NCI-H128 (cell line): Measurements from ENCODE around the gene GRAMD2A.

ENCODE experiments used
- DNase-seq: peaks from one replicate; lab custom pipeline; 2025; ENCODE audit not compliant: unreplicated experiment; lab: John Stamatoyannopoulos, UW

GRAMD2A gene

GRCh38 chr15:72197460-72198355 lies at the start of gene GRAMD2A:
GRAMD2A (minus strand) TSS chr15:72197787.
- DNase-seq: no peak

GRCh38 chr15:72242775-72243370 lies 45.3 kb upstream of the GRAMD2A start:
- no peak for DNase-seq

GRCh38 chr15:72239652-72240051 lies 42.1 kb upstream of the GRAMD2A start:
- no peak for DNase-seq

DNA sequence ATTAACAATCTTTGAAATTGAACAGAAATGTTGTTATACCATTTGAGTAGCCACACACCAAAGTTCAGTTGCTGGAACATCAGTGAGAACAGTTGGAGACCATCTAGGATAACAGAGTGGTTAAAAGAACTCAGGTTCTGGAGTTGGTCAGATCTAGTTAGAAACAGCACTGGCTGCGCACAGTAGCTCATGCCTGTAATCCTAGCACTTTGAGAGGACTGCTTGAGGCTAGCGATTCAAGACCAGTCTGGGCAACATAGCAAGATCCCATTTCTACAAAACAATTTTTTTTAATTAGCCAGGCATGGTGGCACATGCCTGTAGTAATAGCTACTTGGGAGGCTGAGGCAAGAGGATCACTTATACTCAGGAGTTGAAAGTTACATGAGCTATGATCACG lies 41.0 kb upstream of the GRAMD2A start:
- DNase-seq: no peak

DNA sequence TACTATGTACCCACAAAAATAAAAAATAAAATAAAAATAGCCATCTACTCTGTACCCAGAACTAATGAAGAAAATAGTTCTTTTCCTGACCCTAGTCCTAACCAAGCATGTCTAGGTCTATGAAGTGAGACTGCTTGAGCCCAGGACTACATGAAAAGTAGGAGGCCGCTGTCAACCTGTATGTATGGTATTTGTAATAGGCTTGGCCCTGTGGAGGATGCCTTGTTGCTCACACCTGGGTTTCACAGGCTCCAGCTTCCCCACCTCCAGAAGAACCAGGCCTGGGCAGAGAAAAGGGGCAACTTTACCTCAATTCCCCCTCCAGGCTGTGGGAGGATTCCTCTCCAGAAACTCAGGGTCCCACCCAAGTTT lies 40.3 kb upstream of the GRAMD2A start:
- no peak for DNase-seq

DNA sequence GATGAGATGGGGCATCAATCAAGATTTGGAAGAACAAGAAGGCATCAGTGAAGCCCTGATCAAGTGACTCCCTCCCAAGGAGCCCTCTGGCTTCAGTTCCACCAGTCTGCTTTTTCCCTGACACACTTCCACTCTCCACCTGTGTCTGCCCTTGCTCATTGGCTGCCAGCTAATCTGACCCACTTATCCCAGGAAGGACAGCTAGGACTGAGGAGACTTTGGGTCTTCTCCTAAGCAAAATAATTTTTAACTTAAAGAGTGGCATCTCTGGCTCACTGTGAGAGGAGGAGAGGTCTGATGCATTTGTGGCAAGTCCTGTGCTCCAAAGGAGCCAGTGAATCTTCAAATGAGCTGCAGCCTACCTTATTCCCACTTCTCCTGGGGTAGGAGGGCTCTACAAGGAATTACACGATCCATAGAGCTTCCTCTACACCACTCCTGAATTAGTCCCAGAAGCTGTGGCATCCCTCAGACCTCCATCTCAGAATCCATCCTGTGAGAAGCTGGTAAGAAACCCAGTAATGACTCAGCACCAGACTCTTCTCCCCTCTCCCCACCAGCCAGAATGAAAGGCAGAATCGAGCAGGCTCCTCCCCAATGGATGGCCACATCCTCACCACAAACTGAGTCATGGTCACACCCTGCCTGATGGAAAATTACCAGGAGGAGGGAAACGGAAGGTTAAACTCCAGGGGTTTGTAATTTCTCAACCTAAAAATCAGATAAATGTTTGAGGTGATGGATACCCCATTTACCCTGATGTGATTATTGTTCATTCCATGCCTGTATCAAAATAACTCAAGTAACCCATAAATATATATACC lies 39.7 kb upstream of the GRAMD2A start:
- no peak for DNase-seq

DNA sequence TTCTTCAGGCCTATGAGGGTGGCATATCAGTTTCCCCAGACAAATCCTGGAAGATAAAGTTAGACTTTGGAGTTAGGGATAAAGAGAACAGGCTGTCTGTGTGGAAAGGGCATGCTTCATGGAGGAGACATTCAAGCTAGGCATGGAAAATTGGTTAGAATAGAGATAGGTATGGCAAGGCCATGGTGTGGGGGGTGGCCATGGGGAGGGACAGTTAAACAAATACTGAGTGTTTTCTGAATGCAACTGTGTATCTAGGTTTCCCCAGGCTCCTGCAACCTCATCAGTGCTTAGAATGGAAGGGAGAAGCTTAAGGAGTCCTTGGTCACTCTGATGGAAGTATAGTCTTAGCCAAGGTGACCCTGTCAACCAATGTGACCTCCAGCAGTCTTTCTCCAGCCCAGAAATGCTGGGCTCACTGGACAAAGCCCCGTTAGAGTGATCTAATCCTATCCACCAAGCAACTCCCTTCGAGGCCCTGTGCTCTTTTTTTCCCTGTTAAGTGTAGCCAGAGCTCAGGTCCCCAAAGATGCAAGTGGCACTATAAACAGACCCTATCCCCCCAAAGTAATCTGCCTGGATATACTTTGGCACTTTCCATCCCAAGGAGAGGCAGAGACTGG lies 38.9 kb upstream of the GRAMD2A start:
- no peak for DNase-seq

DNA sequence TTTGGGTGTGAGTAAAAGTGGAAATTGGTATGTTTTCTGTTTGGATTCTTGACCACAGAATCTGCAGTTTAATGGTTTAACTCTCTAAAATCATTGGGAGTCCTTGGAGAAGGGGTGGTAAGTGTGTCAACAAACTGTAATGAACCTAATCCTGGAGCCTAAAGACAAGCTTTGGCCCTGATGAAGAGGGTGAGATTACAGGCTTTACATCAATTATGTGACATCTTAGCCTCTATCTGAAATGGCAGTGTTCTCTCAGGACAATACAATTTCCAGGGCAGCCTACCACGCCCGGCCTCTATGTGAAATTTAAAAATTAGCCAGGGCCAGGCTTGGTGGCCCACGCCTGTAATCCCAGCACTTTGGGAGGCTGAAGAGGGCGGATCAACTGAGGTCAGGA lies 37.7 kb upstream of the GRAMD2A start:
- DNase-seq: no peak

- DNase-seq: no peak
Measured at GRCh38 chr15:72233769-72234168, 36.2 kb upstream of the GRAMD2A start.

- DNase-seq: no peak
Measured at GRCh38 chr15:72231833-72232478, 34.4 kb upstream of the GRAMD2A start.

- DNase-seq: peak; percentile 92
Measured at GRCh38 chr15:72231066-72231832, 33.7 kb upstream of the GRAMD2A start, which contains the start of gene PKM. PKM (minus strand) TSS chr15:72231190; CDS start chr15:72219097, 12,093 bp downstream.

- peak; percentile 49 for DNase-seq
Measured at GRCh38 chr15:72230197-72231065, 32.8 kb upstream of the GRAMD2A start.

DNA sequence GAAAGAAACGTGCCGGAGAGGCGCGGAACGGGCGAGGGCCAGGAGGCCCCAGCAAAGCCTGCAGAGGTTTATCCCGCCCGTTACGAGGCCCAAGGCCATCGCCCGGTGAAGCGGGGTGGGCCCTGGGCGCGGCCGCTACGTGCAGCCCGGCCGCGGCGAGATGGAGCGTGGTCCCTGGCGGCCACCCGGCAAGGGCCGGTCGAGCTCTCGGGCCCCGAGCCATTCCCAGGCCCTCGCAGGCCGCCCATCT lies 32.3 kb upstream of the GRAMD2A start:
- DNase-seq: no peak

DNA sequence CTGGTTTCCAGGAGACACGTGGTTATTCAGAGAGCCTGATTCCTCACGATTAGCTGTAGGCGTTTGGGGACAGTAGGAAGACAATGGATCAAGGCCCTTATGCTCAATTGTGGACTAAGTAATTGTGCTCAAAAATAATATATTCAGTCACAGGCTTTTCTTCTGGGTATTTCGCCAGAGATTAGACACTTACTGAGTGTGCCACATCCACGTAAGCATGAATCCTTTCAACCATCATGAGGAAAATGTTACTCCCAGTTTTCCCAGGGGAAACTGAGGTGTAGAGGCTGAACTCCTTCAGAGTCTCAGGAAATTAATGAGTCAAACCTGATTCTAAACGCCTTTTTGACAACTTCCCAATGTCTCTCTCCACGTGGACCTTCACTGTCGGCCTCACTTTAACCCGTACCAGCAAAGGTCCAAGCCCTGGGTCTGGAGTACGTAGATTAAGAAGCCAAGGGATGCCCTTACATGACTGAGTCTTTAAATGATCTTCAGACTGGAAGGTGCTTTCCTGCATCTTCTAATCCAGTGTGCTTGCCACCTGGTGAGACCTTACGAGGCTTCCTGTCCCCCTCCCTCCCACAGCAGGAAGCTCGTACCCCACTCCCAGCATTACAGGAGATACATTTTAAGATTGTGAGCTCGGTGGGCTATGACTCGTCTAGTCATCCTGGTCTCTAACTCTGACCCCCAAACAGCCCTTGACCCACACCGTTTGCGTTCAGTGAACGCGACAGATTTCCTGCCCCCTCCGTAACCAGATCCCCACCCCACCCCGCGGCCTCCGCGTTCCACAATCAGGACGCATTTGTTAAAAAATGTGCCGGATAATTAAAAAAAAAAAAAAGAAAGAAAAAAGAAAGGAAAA lies 31.7 kb upstream of the GRAMD2A start:
- DNase-seq: no peak

DNA sequence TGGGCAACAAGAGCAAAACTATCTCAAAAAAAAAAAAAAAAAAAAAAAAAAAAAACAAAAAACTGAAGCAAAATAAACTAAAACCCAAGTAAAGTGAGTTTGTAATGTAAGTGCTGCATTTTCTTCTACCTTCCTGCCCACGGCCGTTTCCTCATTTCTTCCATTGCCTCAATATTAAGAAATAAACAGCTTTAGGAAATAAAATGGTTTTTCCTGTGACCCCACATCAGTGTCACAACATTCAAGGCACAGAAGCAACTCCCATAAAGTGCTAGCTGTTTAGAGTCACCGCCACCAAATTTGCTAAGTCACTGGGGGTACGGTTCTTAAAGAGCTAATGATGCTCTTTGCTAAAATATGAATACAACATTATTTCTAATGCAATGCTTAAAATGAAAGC lies 30.1 kb upstream of the GRAMD2A start:
- no peak for DNase-seq

GRCh38 chr15:72227192-72227586 lies 29.6 kb upstream of the GRAMD2A start:
- no peak for DNase-seq

DNA sequence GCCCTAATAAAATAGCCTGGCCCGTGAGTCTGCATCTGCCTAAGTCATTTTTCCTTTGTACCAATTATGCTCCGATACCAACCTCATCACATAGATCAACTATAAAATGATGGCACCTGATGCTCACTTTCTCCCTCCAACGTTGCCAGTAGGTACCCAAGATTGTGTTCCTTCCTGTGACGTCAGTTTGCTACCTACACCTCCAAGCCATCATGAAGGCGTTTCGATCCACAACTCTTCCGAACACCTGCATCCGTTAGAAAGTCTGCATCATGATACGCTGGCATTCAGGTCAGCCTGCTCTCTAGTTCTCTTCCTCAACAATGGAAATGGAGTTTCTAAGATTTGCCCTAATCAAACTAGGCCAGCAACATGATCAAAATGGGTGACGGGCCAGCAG lies 25.7 kb upstream of the GRAMD2A start:
- no peak for DNase-seq

- no peak for DNase-seq
Measured at GRCh38 chr15:72222393-72222792, 24.8 kb upstream of the GRAMD2A start.
